SK-N-SH treated with all-trans-retinoic acid at 6 μM for 48 hours (cell line): Measurements from ENCODE around the gene SNRPD3.
"Not testable (repeated sequence)": the region's sequence is repeated elsewhere in the genome, so short reads cannot be mapped to it uniquely, and the experiment has no call there.

Experiments used
- ATAC-seq: fragments of 200-7000 bp; cut with Tn5 transposase; 3 replicates; pipeline ENCODE4 v1.9.1; 2020; ENCODE audit warnings: mild to moderate bottlenecking, moderate library complexity
- ARNTL ChIP-seq: fragments of 450-650 bp; formaldehyde crosslinking; IDR thresholded peaks from 2 replicates; pipeline ENCODE4 v1.5.0; 2020; ENCODE audit warnings: low read depth, mild to moderate bottlenecking, moderate library complexity, borderline replicate concordance
- CSDC2 ChIP-seq: fragments of 250-450 bp; sonication (Bioruptor Pico); IDR thresholded peaks from 2 replicates; pipeline ENCODE4 v1.5.0; 2020; ENCODE audit warnings: mild to moderate bottlenecking, moderate library complexity
- CSRNP3 ChIP-seq: fragments of 250-450 bp; sonication (Bioruptor Pico); IDR thresholded peaks from 2 replicates; pipeline ENCODE4 v1.5.1; 2021; ENCODE audit warnings: mild to moderate bottlenecking, moderate library complexity
- GLIS3 ChIP-seq: fragments of 250-450 bp; sonication (Bioruptor Pico); IDR thresholded peaks from 2 replicates; pipeline ENCODE4 v1.5.0; 2020; ENCODE audit warnings: mild to moderate bottlenecking, moderate library complexity
- ISL1 ChIP-seq: fragments of 250-450 bp; sonication (Bioruptor Pico); IDR thresholded peaks from 2 replicates; pipeline ENCODE4 v2.1.2; 2022; ENCODE audit warnings: mild to moderate bottlenecking, moderate library complexity
- OSR1 ChIP-seq: fragments of 250-450 bp; sonication (Bioruptor Pico); IDR thresholded peaks from 2 replicates; pipeline ENCODE4 v1.8.0; 2022; ENCODE audit warnings: moderate library complexity, mild to moderate bottlenecking, inconsistent platforms
- POU6F1 ChIP-seq: fragments of 250-450 bp; sonication (Bioruptor Pico); IDR thresholded peaks from 2 replicates; pipeline ENCODE4 v1.8.0; 2021; ENCODE audit warnings: low read depth, mild to moderate bottlenecking, moderate library complexity, borderline replicate concordance
- PPARA ChIP-seq: fragments of 250-450 bp; sonication (Bioruptor Pico); IDR thresholded peaks from 2 replicates; pipeline ENCODE4 v1.5.0; 2020; ENCODE audit warnings: mild to moderate bottlenecking, borderline replicate concordance
- RARB ChIP-seq: fragments of 250-450 bp; sonication (Bioruptor Pico); IDR thresholded peaks from 2 replicates; pipeline ENCODE4 v1.8.0; 2021; ENCODE audit warnings: mild to moderate bottlenecking, moderate library complexity
- SNAI2 ChIP-seq: fragments of 250-450 bp; sonication (Bioruptor Pico); IDR thresholded peaks from 2 replicates; pipeline ENCODE4 v1.5.0; 2020; ENCODE audit warnings: mild to moderate bottlenecking, moderate library complexity
- TCF4 ChIP-seq: fragments of 250-450 bp; sonication (Bioruptor Pico); IDR thresholded peaks from 2 replicates; pipeline ENCODE4 v1.8.0; 2021; ENCODE audit warnings: mild to moderate bottlenecking, moderate library complexity, borderline replicate concordance
- TOX ChIP-seq: fragments of 250-450 bp; sonication (Bioruptor Pico); IDR thresholded peaks from 2 replicates; pipeline ENCODE4 v1.8.0; 2021; ENCODE audit warnings: mild to moderate bottlenecking, moderate library complexity, borderline replicate concordance
- ZC3H10 ChIP-seq: fragments of 250-450 bp; sonication (Bioruptor Pico); IDR thresholded peaks from 2 replicates; pipeline ENCODE4 v1.5.1; 2021; ENCODE audit warnings: mild to moderate bottlenecking, moderate library complexity
- ZFP3 ChIP-seq: fragments of 250-450 bp; sonication (Bioruptor Pico); IDR thresholded peaks from 2 replicates; pipeline ENCODE4 v1.5.0; 2020; ENCODE audit warnings: mild to moderate bottlenecking, moderate library complexity
- ZFP30 ChIP-seq: fragments of 450-650 bp; formaldehyde crosslinking; IDR thresholded peaks from 2 replicates; pipeline ENCODE4 v1.5.0; 2022; ENCODE audit warnings: mild to moderate bottlenecking, moderate library complexity
- ZNF70 ChIP-seq: fragments of 450-650 bp; formaldehyde crosslinking; IDR thresholded peaks from 2 replicates; pipeline ENCODE4 v1.5.0; 2020; ENCODE audit warnings: mild to moderate bottlenecking, moderate library complexity
- ZNF8 ChIP-seq: fragments of 450-650 bp; formaldehyde crosslinking; IDR thresholded peaks from 2 replicates; pipeline ENCODE4 v1.5.0; 2020; ENCODE audit warnings: mild to moderate bottlenecking, moderate library complexity
- TF ChIP-seq, protein P1 (sequence below): fragments of 250-450 bp; sonication (Bioruptor Pico); IDR thresholded peaks from 2 replicates; pipeline ENCODE4 v1.8.0; 2020; ENCODE audit warnings: mild to moderate bottlenecking, moderate library complexity, borderline replicate concordance
- TF ChIP-seq, protein P2 (sequence below): fragments of 250-450 bp; sonication (Bioruptor Pico); IDR thresholded peaks from 2 replicates; pipeline ENCODE4 v1.5.1; 2020; ENCODE audit warnings: low read depth, mild to moderate bottlenecking, moderate library complexity

Gene SNRPD3

GRCh38 chr22:24529898-24530297, 25.9 kb upstream of the SNRPD3 start:
- no peak for ATAC-seq
- TF ChIP-seq ZFP30 (CRISPR knock-in tag), result no peak
- no peak for TF ChIP-seq CSDC2 (CRISPR knock-in tag)
- no peak for TF ChIP-seq SNAI2 (CRISPR knock-in tag)
- TF ChIP-seq RARB, result no peak
- TF ChIP-seq TOX, result no peak

DNA sequence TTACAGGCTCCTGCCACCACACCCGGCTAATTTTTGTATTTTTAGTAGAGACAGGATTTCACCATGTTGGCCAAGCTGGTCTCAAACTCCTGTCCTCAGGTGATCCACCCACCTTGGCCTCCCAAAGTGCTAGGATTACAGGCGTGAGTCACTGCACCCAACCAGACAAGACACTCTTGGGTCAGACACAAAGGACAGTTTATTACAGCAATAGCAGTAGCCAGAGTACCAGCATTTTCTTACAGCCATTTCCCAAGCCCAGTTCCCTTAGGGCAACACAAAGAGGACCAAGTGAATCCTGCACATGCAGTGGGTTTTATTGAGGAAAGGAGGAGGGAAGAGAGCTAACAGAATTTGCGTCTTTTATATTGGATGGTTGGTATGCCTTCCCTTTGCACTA, 24.8 kb upstream of the SNRPD3 start:
- not testable (repeated sequence) for ATAC-seq

- no peak for ATAC-seq
- TF ChIP-seq ZC3H10 (no peak), ZFP3 (CRISPR knock-in tag) (no peak), GLIS3 (CRISPR knock-in tag) (no peak), PPARA (CRISPR knock-in tag) (no peak), ZNF70 (CRISPR knock-in tag) (no peak), ZFP30 (CRISPR knock-in tag) (no peak), ARNTL (CRISPR knock-in tag) (no peak), ZNF8 (CRISPR knock-in tag) (no peak), ISL1 (CRISPR knock-in tag) (no peak), TCF4 (CRISPR knock-in tag) (no peak), OSR1 (CRISPR knock-in tag) (no peak), SNAI2 (CRISPR knock-in tag) (no peak), POU6F1 (no peak), CSDC2 (CRISPR knock-in tag) (no peak)
- TF ChIP-seq, all 23 proteins: peak for 0
Measured at GRCh38 chr22:24532075-24532474, 23.7 kb upstream of the SNRPD3 start.

- ATAC-seq, result no peak
- TF ChIP-seq TOX, result no peak
- TF ChIP-seq ZFP30 (CRISPR knock-in tag), result no peak
- TF ChIP-seq, protein P1, sequence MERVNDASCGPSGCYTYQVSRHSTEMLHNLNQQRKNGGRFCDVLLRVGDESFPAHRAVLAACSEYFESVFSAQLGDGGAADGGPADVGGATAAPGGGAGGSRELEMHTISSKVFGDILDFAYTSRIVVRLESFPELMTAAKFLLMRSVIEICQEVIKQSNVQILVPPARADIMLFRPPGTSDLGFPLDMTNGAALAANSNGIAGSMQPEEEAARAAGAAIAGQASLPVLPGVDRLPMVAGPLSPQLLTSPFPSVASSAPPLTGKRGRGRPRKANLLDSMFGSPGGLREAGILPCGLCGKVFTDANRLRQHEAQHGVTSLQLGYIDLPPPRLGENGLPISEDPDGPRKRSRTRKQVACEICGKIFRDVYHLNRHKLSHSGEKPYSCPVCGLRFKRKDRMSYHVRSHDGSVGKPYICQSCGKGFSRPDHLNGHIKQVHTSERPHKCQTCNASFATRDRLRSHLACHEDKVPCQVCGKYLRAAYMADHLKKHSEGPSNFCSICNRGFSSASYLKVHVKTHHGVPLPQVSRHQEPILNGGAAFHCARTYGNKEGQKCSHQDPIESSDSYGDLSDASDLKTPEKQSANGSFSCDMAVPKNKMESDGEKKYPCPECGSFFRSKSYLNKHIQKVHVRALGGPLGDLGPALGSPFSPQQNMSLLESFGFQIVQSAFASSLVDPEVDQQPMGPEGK (CRISPR knock-in tag), result no peak
- no peak for TF ChIP-seq ZFP3 (CRISPR knock-in tag)
Measured at GRCh38 chr22:24535348-24535747, 20.5 kb upstream of the SNRPD3 start.

DNA sequence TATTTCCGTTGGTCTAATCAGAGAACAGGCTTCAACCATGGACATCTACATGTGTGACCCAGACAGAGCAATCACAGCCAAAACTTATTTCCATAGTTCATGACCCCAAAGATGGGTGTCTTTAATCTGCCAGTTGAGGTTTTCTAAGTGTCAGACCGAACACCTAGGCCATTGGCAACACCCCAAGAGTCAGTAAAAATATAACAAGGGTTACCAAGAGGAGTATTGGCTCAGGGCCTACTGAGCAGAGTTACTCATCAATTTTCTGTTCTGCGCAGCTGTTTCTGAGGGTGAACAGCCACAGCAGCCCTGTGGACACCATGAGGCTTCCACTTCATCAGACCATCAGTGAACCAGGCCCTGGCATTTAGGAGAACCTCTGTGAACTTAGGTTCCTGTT, 19.7 kb upstream of the SNRPD3 start:
- TF ChIP-seq CSRNP3 (CRISPR knock-in tag), result no peak
- TF ChIP-seq, protein P1 (CRISPR knock-in tag), result no peak
- no peak for TF ChIP-seq GLIS3 (CRISPR knock-in tag)
- TF ChIP-seq, protein P2, sequence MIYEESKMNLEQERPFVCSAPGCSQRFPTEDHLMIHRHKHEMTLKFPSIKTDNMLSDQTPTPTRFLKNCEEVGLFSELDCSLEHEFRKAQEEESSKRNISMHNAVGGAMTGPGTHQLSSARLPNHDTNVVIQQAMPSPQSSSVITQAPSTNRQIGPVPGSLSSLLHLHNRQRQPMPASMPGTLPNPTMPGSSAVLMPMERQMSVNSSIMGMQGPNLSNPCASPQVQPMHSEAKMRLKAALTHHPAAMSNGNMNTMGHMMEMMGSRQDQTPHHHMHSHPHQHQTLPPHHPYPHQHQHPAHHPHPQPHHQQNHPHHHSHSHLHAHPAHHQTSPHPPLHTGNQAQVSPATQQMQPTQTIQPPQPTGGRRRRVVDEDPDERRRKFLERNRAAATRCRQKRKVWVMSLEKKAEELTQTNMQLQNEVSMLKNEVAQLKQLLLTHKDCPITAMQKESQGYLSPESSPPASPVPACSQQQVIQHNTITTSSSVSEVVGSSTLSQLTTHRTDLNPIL (CRISPR knock-in tag), result no peak
- TF ChIP-seq ZFP30 (CRISPR knock-in tag), result no peak
- TF ChIP-seq TCF4 (CRISPR knock-in tag), result no peak
- TF ChIP-seq POU6F1, result no peak
- TF ChIP-seq PPARA (CRISPR knock-in tag), result no peak
- no peak for TF ChIP-seq ARNTL (CRISPR knock-in tag)
- no peak for ATAC-seq
